HepG2 (cell line): ENCODE measurements around the gene RABGEF1.

ENCODE experiments used
- MAX ChIP-seq: IDR thresholded peaks from 2 replicates; pipeline ENCODE4 v1.6.1; 2012; ENCODE audit warnings: inconsistent platforms
- MYPOP ChIP-seq: sonication (generic); formaldehyde crosslinking; IDR thresholded peaks from 2 replicates; pipeline ENCODE4 v1.8.1; 2023; ENCODE audit warnings: mild to moderate bottlenecking, moderate library complexity, missing genetic modification reagents
- PAWR ChIP-seq: sonication (generic); formaldehyde crosslinking; IDR thresholded peaks from 2 replicates; pipeline ENCODE4 v1.4.0; 2020; ENCODE audit warnings: missing genetic modification reagents, mild to moderate bottlenecking, borderline replicate concordance
- SP140L ChIP-seq: sonication (generic); formaldehyde crosslinking; IDR thresholded peaks from 2 replicates; pipeline ENCODE4 v1.4.0; 2020; ENCODE audit warnings: missing genetic modification reagents, borderline replicate concordance
- ZNF256 ChIP-seq: sonication (generic); formaldehyde crosslinking; conservative IDR thresholded peaks from 2 replicates; pipeline ENCODE4 v1.4.0; 2020; ENCODE audit warnings: missing genetic modification reagents
- ZNF841 ChIP-seq: sonication (generic); formaldehyde crosslinking; IDR thresholded peaks from 2 replicates; pipeline ENCODE4 v1.8.1; 2023; ENCODE audit warnings: missing genetic modification reagents, borderline replicate concordance
- TF ChIP-seq, protein P1 (sequence below): sonication (generic); formaldehyde crosslinking; IDR thresholded peaks from 2 replicates; pipeline ENCODE4 v1.5.0; 2020; ENCODE audit warnings: mild to moderate bottlenecking, missing genetic modification reagents, moderate library complexity
- TF ChIP-seq, protein P2 (sequence below), 2 experiments: fragments of 450-650 bp in 1 of 2; sonication (generic) in 1 of 2; formaldehyde crosslinking in 1 of 2; IDR thresholded peaks; 2 replicates each; pipeline versions ENCODE4 v1.6.1 to v1.8.0; 2016 to 2022; ENCODE audit warnings: antibody characterized with exemption in 1 of 2, mild to moderate bottlenecking in 1 of 2, missing genetic modification reagents in 1 of 2

GRCh38 chr7:66741710-66742049 is 1.1 kb downstream of the RABGEF1 start:
- TF ChIP-seq, protein P1, sequence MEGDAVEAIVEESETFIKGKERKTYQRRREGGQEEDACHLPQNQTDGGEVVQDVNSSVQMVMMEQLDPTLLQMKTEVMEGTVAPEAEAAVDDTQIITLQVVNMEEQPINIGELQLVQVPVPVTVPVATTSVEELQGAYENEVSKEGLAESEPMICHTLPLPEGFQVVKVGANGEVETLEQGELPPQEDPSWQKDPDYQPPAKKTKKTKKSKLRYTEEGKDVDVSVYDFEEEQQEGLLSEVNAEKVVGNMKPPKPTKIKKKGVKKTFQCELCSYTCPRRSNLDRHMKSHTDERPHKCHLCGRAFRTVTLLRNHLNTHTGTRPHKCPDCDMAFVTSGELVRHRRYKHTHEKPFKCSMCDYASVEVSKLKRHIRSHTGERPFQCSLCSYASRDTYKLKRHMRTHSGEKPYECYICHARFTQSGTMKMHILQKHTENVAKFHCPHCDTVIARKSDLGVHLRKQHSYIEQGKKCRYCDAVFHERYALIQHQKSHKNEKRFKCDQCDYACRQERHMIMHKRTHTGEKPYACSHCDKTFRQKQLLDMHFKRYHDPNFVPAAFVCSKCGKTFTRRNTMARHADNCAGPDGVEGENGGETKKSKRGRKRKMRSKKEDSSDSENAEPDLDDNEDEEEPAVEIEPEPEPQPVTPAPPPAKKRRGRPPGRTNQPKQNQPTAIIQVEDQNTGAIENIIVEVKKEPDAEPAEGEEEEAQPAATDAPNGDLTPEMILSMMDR (CRISPR knock-in tag), result no peak
- no peak for TF ChIP-seq PAWR (CRISPR knock-in tag)
- TF ChIP-seq, protein P2, sequence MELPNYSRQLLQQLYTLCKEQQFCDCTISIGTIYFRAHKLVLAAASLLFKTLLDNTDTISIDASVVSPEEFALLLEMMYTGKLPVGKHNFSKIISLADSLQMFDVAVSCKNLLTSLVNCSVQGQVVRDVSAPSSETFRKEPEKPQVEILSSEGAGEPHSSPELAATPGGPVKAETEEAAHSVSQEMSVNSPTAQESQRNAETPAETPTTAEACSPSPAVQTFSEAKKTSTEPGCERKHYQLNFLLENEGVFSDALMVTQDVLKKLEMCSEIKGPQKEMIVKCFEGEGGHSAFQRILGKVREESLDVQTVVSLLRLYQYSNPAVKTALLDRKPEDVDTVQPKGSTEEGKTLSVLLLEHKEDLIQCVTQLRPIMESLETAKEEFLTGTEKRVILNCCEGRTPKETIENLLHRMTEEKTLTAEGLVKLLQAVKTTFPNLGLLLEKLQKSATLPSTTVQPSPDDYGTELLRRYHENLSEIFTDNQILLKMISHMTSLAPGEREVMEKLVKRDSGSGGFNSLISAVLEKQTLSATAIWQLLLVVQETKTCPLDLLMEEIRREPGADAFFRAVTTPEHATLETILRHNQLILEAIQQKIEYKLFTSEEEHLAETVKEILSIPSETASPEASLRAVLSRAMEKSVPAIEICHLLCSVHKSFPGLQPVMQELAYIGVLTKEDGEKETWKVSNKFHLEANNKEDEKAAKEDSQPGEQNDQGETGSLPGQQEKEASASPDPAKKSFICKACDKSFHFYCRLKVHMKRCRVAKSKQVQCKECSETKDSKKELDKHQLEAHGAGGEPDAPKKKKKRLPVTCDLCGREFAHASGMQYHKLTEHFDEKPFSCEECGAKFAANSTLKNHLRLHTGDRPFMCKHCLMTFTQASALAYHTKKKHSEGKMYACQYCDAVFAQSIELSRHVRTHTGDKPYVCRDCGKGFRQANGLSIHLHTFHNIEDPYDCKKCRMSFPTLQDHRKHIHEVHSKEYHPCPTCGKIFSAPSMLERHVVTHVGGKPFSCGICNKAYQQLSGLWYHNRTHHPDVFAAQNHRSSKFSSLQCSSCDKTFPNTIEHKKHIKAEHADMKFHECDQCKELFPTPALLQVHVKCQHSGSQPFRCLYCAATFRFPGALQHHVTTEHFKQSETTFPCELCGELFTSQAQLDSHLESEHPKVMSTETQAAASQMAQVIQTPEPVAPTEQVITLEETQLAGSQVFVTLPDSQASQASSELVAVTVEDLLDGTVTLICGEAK (IDR thresholded peaks at IDR 0.05), result no peak
- TF ChIP-seq, protein P2 (CRISPR knock-in tag; IDR thresholded peaks at IDR 0.05), result no peak
- TF ChIP-seq ZNF841 (CRISPR knock-in tag), result no peak
- no peak for TF ChIP-seq MYPOP (CRISPR knock-in tag)
- TF ChIP-seq ZNF256 (CRISPR knock-in tag), result no peak
- no peak for TF ChIP-seq MAX
- no peak for TF ChIP-seq SP140L (CRISPR knock-in tag)
